ENCODE data around the gene SERINC5.
A peak's percentile ranks its signal among the peaks of the same experiment; 100 is the strongest.
"Not testable (repeated sequence)": the region's sequence is repeated elsewhere in the genome, so short reads cannot be mapped to it uniquely, and the experiment has no call there.

SERINC5 gene

GRCh38 chr5:80127116-80127552 is 128.7 kb downstream of the SERINC5 start:
- no peak for DNase-seq

- no peak for DNase-seq
Measured at GRCh38 chr5:80125962-80126480, 129.8 kb downstream of the SERINC5 start.

- DNase-seq, result no peak
Measured at GRCh38 chr5:80125022-80125961, 130.6 kb downstream of the SERINC5 start.

GRCh38 chr5:80124121-80124918 is 131.5 kb downstream of the SERINC5 start:
- DNase-seq, result no peak

GRCh38 chr5:80122579-80122978 is 133.3 kb downstream of the SERINC5 start:
- DNase-seq, result no peak

GRCh38 chr5:80119372-80119771 is 136.5 kb downstream of the SERINC5 start:
- no peak for DNase-seq

- no peak for DNase-seq
Measured at GRCh38 chr5:80117446-80117845, 138.4 kb downstream of the SERINC5 start.

GRCh38 chr5:80116465-80116864 is 139.4 kb downstream of the SERINC5 start:
- no peak for DNase-seq

- DNase-seq, result no peak
Measured at GRCh38 chr5:80116000-80116399, 139.8 kb downstream of the SERINC5 start.

GRCh38 chr5:80114860-80115259 is 141.0 kb downstream of the SERINC5 start:
- DNase-seq, result no peak

GRCh38 chr5:80111376-80111990 is 144.4 kb downstream of the SERINC5 start:
- DNase-seq, result not testable (repeated sequence)

- no peak for DNase-seq
Measured at GRCh38 chr5:80109646-80110478, 146.0 kb downstream of the SERINC5 start.

GRCh38 chr5:80106916-80107315 is 148.9 kb downstream of the SERINC5 start:
- DNase-seq, result no peak

GRCh38 chr5:80105698-80106439 is 150.0 kb downstream of the SERINC5 start:
- DNase-seq, result no peak

- DNase-seq, result no peak
Measured at GRCh38 chr5:80103371-80103770, 152.5 kb downstream of the SERINC5 start.

- no peak for DNase-seq
Measured at GRCh38 chr5:80101993-80102392, 153.9 kb downstream of the SERINC5 start.

- DNase-seq, result no peak
Measured at GRCh38 chr5:80097451-80097850, 158.4 kb downstream of the SERINC5 start.

- no peak for DNase-seq
Measured at GRCh38 chr5:80094236-80094738, 161.6 kb downstream of the SERINC5 start.

GRCh38 chr5:80093796-80094195 is 162.1 kb downstream of the SERINC5 start:
- DNase-seq, result no peak

GRCh38 chr5:80092486-80093107 is 163.3 kb downstream of the SERINC5 start:
- DNase-seq, result peak in 1 of 2 experiments; percentile 36

- peak; percentile 46 to 54 for DNase-seq
Measured at GRCh38 chr5:80091792-80092192, 164.1 kb downstream of the SERINC5 start.

Data from activated T-cell treated with anti-CD3 and anti-CD28 coated beads, Interleukin-2, amount 50 U/mL, for 48 hours (primary cell).